NT2/D1 (cell line): Measurements from ENCODE around the gene LRRFIP1.

ENCODE experiments used
- SUZ12 ChIP-seq: IDR thresholded peaks from 2 replicates; pipeline ENCODE4 v1.6.1; 2011; ENCODE audit not compliant: insufficient read length, insufficient read depth; ENCODE audit errors: extremely low read depth
- YY1 ChIP-seq: IDR thresholded peaks from 2 replicates; pipeline ENCODE4 v1.6.1; 2011; ENCODE audit not compliant: insufficient read length, insufficient read depth
- ZNF274 ChIP-seq: IDR thresholded peaks from 2 replicates; pipeline ENCODE4 v1.6.1; 2011; ENCODE audit warnings: mild to moderate bottlenecking, low read depth, low read length

- TF ChIP-seq YY1 (no peak), SUZ12 (no peak), ZNF274 (no peak)
Measured at GRCh38 chr2:237629188-237629534, 1.8 kb downstream of the LRRFIP1 start.
